HCT116 (cell line): ENCODE results near the gene DENND4C. TPM values are rescaled to one million over a fixed set of nuclear protein-coding genes. Genes with fewer than 3 reads are reported as not detected.

Experiments
- ATAC-seq: fragments of 200-7000 bp; cut with Tn5 transposase; 2 replicates; pipeline ENCODE4 v1.9.1; 2020; ENCODE audit warnings: mild to moderate bottlenecking, moderate library complexity
- BruUV-seq: library from RNA; stranded (reverse); fragments of 400-500 nt; replicated peaks from 2 replicates; lab custom pipeline; 2021; lab: Mats Ljungman, UMichigan
- CTCF ChIA-PET: fragments of 300-600 bp; sonication (Branson Sonifier 250); formaldehyde crosslinking; loops from one replicate; lab custom pipeline; 2021; ENCODE audit warnings: antibody characterized with exemption; lab: Charles Lee
- POLR2A ChIA-PET: fragments of 300-600, 350-600 bp; sonication (Branson Sonifier 250); formaldehyde crosslinking; loops from one replicate; lab custom pipeline; 2021; ENCODE audit warnings: antibody characterized with exemption; lab: Charles Lee
- RAD21 ChIA-PET, 2 experiments: fragments of 300-600 bp; sonication (Branson Sonifier 250); formaldehyde crosslinking; loops; one replicate each; lab custom pipeline; 2023; ENCODE audit warnings: low total read pairs in 2 of 2; ENCODE audit not compliant: uncharacterized antibody in 2 of 2, unreplicated experiment in 2 of 2, low non-redundant PET in 1 of 2; lab: Charles Lee
- DNase-seq: peaks from one replicate; pipeline ENCODE4 v3.0.0-alpha.2; 2010; ENCODE audit warnings: low read depth, low spot score
- H2AFZ ChIP-seq: fragments of 200-600 bp; shearing (Covaris generic), sonication (generic); 2 replicates; pipeline ENCODE4 v1.6.1; 2017; ENCODE audit warnings: low read depth, mixed run types, mixed read lengths, antibody characterized with exemption, low read length; ENCODE audit not compliant: poor library complexity, severe bottlenecking
- H3K27ac ChIP-seq: 2 replicates; pipeline ENCODE4 v1.5.1; 2012; ENCODE audit warnings: low read depth, low read length
- H3K27me3 ChIP-seq: fragments of 200-600 bp; sonication (generic); 2 replicates; pipeline ENCODE4 v1.6.1; 2016; ENCODE audit warnings: mixed run types, low read length, mixed read lengths; ENCODE audit not compliant: insufficient read depth
- H3K36me3 ChIP-seq, 2 experiments: fragments of 200-500 bp in 1 of 2; fragments of 200-600 bp in 1 of 2; sonication (Bioruptor generic) in 1 of 2; sonication (generic) in 1 of 2; 2 replicates each; pipeline versions ENCODE4 v1.5.1 to v1.6.1; 2014 to 2016; ENCODE audit warnings: low read length in 2 of 2, inconsistent platforms in 1 of 2, mixed read lengths in 1 of 2, mixed run types in 1 of 2; ENCODE audit not compliant: insufficient read depth in 2 of 2, control insufficient read depth in 1 of 2
- H3K4me1 ChIP-seq, 2 experiments: fragments of 200-600 bp in 1 of 2; sonication (generic) in 1 of 2; 2 replicates each; pipeline versions ENCODE4 v1.5.1 to v1.6.1; 2012 to 2017; ENCODE audit warnings: low read length in 2 of 2, inconsistent platforms in 1 of 2, mild to moderate bottlenecking in 1 of 2, mixed read lengths in 1 of 2, mixed run types in 1 of 2, moderate library complexity in 1 of 2; ENCODE audit not compliant: insufficient read depth in 2 of 2, control insufficient read depth in 1 of 2
- H3K4me2 ChIP-seq: fragments of 200-600 bp; sonication (generic); 2 replicates; pipeline ENCODE4 v1.6.1; 2017; ENCODE audit warnings: mixed run types, low read length, mixed read lengths
- H3K4me3 ChIP-seq, 2 experiments: fragments of 200-600 bp in 1 of 2; sonication (generic) in 1 of 2; replicated peaks in 1 of 2; 2 replicates each; pipeline ENCODE4 v1.5.1; 2011 to 2016; ENCODE audit warnings: low read length in 2 of 2, control low read depth in 1 of 2, low read depth in 1 of 2, mild to moderate bottlenecking in 1 of 2, mixed read lengths in 1 of 2, mixed run types in 1 of 2
- H3K79me2 ChIP-seq: fragments of 200-600 bp; sonication (generic); 2 replicates; pipeline ENCODE4 v1.6.1; 2017; ENCODE audit warnings: mild to moderate bottlenecking, mixed run types, low read length, moderate library complexity, mixed read lengths; ENCODE audit not compliant: insufficient read depth
- H3K9ac ChIP-seq: fragments of 200-600 bp; sonication (generic); 2 replicates; pipeline ENCODE4 v1.6.1; 2016; ENCODE audit warnings: low read length, mixed read lengths
- H3K9me2 ChIP-seq: fragments of 200-600 bp; sonication (generic), shearing (Covaris generic); 2 replicates; pipeline ENCODE4 v1.6.1; 2017; ENCODE audit warnings: mixed run types, mild to moderate bottlenecking, moderate library complexity; ENCODE audit not compliant: insufficient read depth
- H3K9me3 ChIP-seq, 2 experiments: fragments of 200-500 bp in 1 of 2; fragments of 200-600 bp in 1 of 2; sonication (Bioruptor generic) in 1 of 2; sonication (generic) in 1 of 2; 2 replicates each; pipeline ENCODE4 v1.6.1; 2014 to 2017; ENCODE audit warnings: low read length in 2 of 2, mixed read lengths in 2 of 2, inconsistent platforms in 1 of 2, low read depth in 1 of 2, mild to moderate bottlenecking in 1 of 2, mixed run types in 1 of 2, moderate library complexity in 1 of 2; ENCODE audit not compliant: control insufficient read depth in 1 of 2, insufficient read depth in 1 of 2
- H4K20me1 ChIP-seq: fragments of 200-600 bp; sonication (generic), shearing (Covaris generic); 2 replicates; pipeline ENCODE4 v1.6.1; 2017; ENCODE audit warnings: mixed run types, mild to moderate bottlenecking, moderate library complexity; ENCODE audit not compliant: insufficient read depth
- ATF3 ChIP-seq: IDR thresholded peaks from 2 replicates; pipeline ENCODE4 v1.6.1; 2012
- CTCF ChIP-seq, 3 experiments: fragments of 200-600 bp in 1 of 3; sonication (generic) in 1 of 3; IDR thresholded peaks in 2 of 3; conservative IDR thresholded peaks in 1 of 3; 2 replicates each; pipeline ENCODE4 v1.5.1; 2012 to 2017; ENCODE audit warnings: low read depth in 2 of 3, low read length in 2 of 3, antibody characterized with exemption in 1 of 3, borderline replicate concordance in 1 of 3, control low read depth in 1 of 3, mild to moderate bottlenecking in 1 of 3, mixed read lengths in 1 of 3, mixed run types in 1 of 3, moderate library complexity in 1 of 3; ENCODE audit not compliant: insufficient read depth in 1 of 3
- EGR1 ChIP-seq: IDR thresholded peaks from 2 replicates; pipeline ENCODE4 v1.6.1; 2012; ENCODE audit warnings: low read depth
- EZH2 ChIP-seq: fragments of 200-600 bp; sonication (generic); IDR thresholded peaks from 2 replicates; pipeline ENCODE4 v1.6.1; 2017; ENCODE audit warnings: antibody characterized with exemption, mixed run types
- EZH2phosphoT487 ChIP-seq: fragments of 200-600 bp; IDR thresholded peaks from 2 replicates; pipeline ENCODE4 v1.6.1; 2018; ENCODE audit warnings: antibody characterized with exemption, borderline replicate concordance
- FOSL1 ChIP-seq: IDR thresholded peaks from 2 replicates; pipeline ENCODE4 v1.6.1; 2012; ENCODE audit warnings: low read depth
- POLR2A ChIP-seq: IDR thresholded peaks from 2 replicates; pipeline ENCODE4 v1.7.0; 2011; ENCODE audit warnings: borderline replicate concordance; ENCODE audit not compliant: insufficient read depth, insufficient read length; ENCODE audit errors: extremely low read depth
- POLR2AphosphoS5 ChIP-seq: IDR thresholded peaks from 2 replicates; pipeline ENCODE4 v1.6.1; 2011; ENCODE audit warnings: mild to moderate bottlenecking, low read depth, low read length, moderate library complexity
- RAD21 ChIP-seq: IDR thresholded peaks from 2 replicates; pipeline ENCODE4 v1.6.1; 2012; ENCODE audit warnings: low read depth, mild to moderate bottlenecking
- REST ChIP-seq: IDR thresholded peaks from 2 replicates; pipeline ENCODE4 v1.6.1; 2012; ENCODE audit warnings: low read depth
- SP1 ChIP-seq: IDR thresholded peaks from 2 replicates; pipeline ENCODE4 v1.6.1; 2012; ENCODE audit warnings: low read depth
- SRF ChIP-seq: IDR thresholded peaks from 2 replicates; pipeline ENCODE4 v1.6.1; 2012; ENCODE audit warnings: low read depth
- TCF7L2 ChIP-seq: IDR thresholded peaks from 2 replicates; pipeline ENCODE4 v1.7.0; 2011; ENCODE audit warnings: borderline replicate concordance, inconsistent platforms; ENCODE audit not compliant: insufficient read depth, insufficient read length; ENCODE audit errors: extremely low read depth
- YY1 ChIP-seq: IDR thresholded peaks from 2 replicates; pipeline ENCODE4 v1.6.1; 2011; ENCODE audit warnings: low read length, low read depth, moderate library complexity, mild to moderate bottlenecking; ENCODE audit not compliant: insufficient replicate concordance; ENCODE audit errors: extremely low read depth
- intact Hi-C: fragments of 100-400 bp; cut with micrococcal nuclease; formaldehyde crosslinking; loops from 2 replicates; pipeline ENCODE4 v1.10.0; 2022
- total RNA-seq: library from RNA; stranded (reverse); gene quantifications from one replicate; pipeline ENCODE4 v1.2.1, GENCODE V29; 2021; ENCODE audit not compliant: unreplicated experiment

DENND4C gene
- total RNA-seq, 1 experiment from 2014 or later, result 20.9 TPM

GRCh38 chr9:19404283-19405075 lies 174.0 kb downstream of the DENND4C start:
- intact Hi-C loops, result no loop called here
- H3K27me3 ChIP-seq, result no peaks in the 10 kb centered on the region
- H2AFZ ChIP-seq, result no peak overlapping the region
- ChIA-PET CTCF (no interaction called here), RAD21 (no interaction called here), POLR2A (no interaction called here)
- no peak for DNase-seq
- H3K9me3 ChIP-seq, result peaks cover 0 to 5% of the 10 kb centered on the region in 2 experiments; a peak in 1 of 4 replicates
- H3K4me3 ChIP-seq, result no peak overlapping the region
- peaks cover 2 to 11% of the 10 kb centered on the region in 2 experiments; a peak in 2 of 4 replicates for H3K4me1 ChIP-seq
- H3K4me2 ChIP-seq, result no peak overlapping the region
- no peaks in the 10 kb centered on the region for H3K36me3 ChIP-seq
- no TSS peak for BruUV-seq
- H3K27ac ChIP-seq, result no peak overlapping the region
- no peak for ATAC-seq
- H3K79me2 ChIP-seq, result no peaks in the 10 kb centered on the region
- H3K9me2 ChIP-seq, result no peaks in the 10 kb centered on the region
- no peak overlapping the region for H3K9ac ChIP-seq
- no peaks in the 10 kb centered on the region for H4K20me1 ChIP-seq
- TF ChIP-seq CTCF (IDR thresholded peaks at IDR 0.05 in 2 of 3, conservative IDR thresholded peaks at IDR 0.05 in 1 of 3; ENCODE audit: borderline replicate concordance in 1 of 3, insufficient read depth in 1 of 3, low read depth in 2 of 3, low read length in 2 of 3) (no peak), YY1 (no peak), POLR2A (no peak), TCF7L2 (no peak), ATF3 (no peak), EZH2 (no peak), EZH2phosphoT487 (no peak), SP1 (no peak), POLR2AphosphoS5 (no peak), EGR1 (no peak), RAD21 (no peak), SRF (no peak), FOSL1 (no peak), REST (no peak)
